Gastrocnemius medialis (tissue), 4 donors: ENCODE data around the gene SPRR3.

Experiments
- POLR2A ChIP-seq, 2 donors: fragments of 450-650 bp; IDR thresholded peaks; one replicate each; pipeline ENCODE4 v1.6.1; 2017; ENCODE audit warnings: antibody characterized with exemption in 2 of 2, mild to moderate bottlenecking in 2 of 2, moderate library complexity in 2 of 2
- TF ChIP-seq, protein P1 (sequence below), 5 experiments: fragments of 450-650 bp in 3 of 5; fragments of 200-600 bp in 2 of 5; sonication (generic) in 2 of 5; IDR thresholded peaks in 4 of 5; conservative IDR thresholded peaks in 1 of 5; 1 replicate in 4 of 5; 2 replicates in 1 of 5; pipeline ENCODE4 v1.5.1; 2016 to 2019; ENCODE audit warnings: antibody characterized with exemption in 5 of 5, mild to moderate bottlenecking in 3 of 5, moderate library complexity in 3 of 5

- no peak for TF ChIP-seq POLR2A (IDR thresholded peaks at IDR 0.05)
- TF ChIP-seq, protein P1, sequence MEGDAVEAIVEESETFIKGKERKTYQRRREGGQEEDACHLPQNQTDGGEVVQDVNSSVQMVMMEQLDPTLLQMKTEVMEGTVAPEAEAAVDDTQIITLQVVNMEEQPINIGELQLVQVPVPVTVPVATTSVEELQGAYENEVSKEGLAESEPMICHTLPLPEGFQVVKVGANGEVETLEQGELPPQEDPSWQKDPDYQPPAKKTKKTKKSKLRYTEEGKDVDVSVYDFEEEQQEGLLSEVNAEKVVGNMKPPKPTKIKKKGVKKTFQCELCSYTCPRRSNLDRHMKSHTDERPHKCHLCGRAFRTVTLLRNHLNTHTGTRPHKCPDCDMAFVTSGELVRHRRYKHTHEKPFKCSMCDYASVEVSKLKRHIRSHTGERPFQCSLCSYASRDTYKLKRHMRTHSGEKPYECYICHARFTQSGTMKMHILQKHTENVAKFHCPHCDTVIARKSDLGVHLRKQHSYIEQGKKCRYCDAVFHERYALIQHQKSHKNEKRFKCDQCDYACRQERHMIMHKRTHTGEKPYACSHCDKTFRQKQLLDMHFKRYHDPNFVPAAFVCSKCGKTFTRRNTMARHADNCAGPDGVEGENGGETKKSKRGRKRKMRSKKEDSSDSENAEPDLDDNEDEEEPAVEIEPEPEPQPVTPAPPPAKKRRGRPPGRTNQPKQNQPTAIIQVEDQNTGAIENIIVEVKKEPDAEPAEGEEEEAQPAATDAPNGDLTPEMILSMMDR (IDR thresholded peaks at IDR 0.05 in 4 of 5, conservative IDR thresholded peaks at IDR 0.05 in 1 of 5), result no peak
Observed at GRCh38 chr1:153035211-153035610, 33.7 kb downstream of the SPRR3 start.
